Spleen (tissue), 11 donors: ENCODE results near the gene BMPR1A. TPM values are rescaled to one million over a fixed set of nuclear protein-coding genes. Genes with fewer than 3 reads are reported as not detected.

Experiments
- DNase-seq: peaks from one replicate; pipeline ENCODE4 v3.0.0-alpha.2; 2020
- H3K27ac ChIP-seq, 8 donors: fragments of 200-600 bp; sonication (generic) in 7 of 8; 1 replicate in 4 of 8; 2 replicates in 4 of 8; pipeline versions ENCODE4 v1.5.0 to v1.8.0; 2016 to 2021; ENCODE audit warnings: inconsistent platforms in 4 of 8, mild to moderate bottlenecking in 4 of 8, moderate library complexity in 1 of 8
- H3K27me3 ChIP-seq, 7 donors: fragments of 200-600 bp; sonication (generic) in 6 of 7; replicated peaks in 1 of 7; 1 replicate in 4 of 7; 2 replicates in 3 of 7; pipeline versions ENCODE4 v1.5.0 to v1.8.0; 2016 to 2021; ENCODE audit warnings: inconsistent platforms in 3 of 7, mild to moderate bottlenecking in 1 of 7
- H3K36me3 ChIP-seq, 6 donors: fragments of 200-600 bp; sonication (generic) in 5 of 6; 1 replicate in 4 of 6; 2 replicates in 2 of 6; pipeline versions ENCODE4 v1.5.0 to v1.8.0; 2016 to 2021; ENCODE audit warnings: inconsistent platforms in 2 of 6
- H3K4me1 ChIP-seq, 6 donors: fragments of 200-600 bp; sonication (generic) in 5 of 6; 1 replicate in 3 of 6; 2 replicates in 3 of 6; pipeline versions ENCODE4 v1.5.0 to v1.8.0; 2016 to 2021; ENCODE audit warnings: inconsistent platforms in 3 of 6
- H3K4me3 ChIP-seq, 8 donors: fragments of 200-600 bp; sonication (generic) in 7 of 8; 1 replicate in 4 of 8; 2 replicates in 4 of 8; pipeline versions ENCODE4 v1.5.0 to v1.8.0; 2016 to 2021; ENCODE audit warnings: inconsistent platforms in 4 of 8, mild to moderate bottlenecking in 4 of 8, moderate library complexity in 2 of 8
- H3K9me3 ChIP-seq, 8 donors: fragments of 200-600 bp; sonication (generic) in 7 of 8; 1 replicate in 4 of 8; 2 replicates in 4 of 8; pipeline versions ENCODE4 v1.5.0 to v1.8.0; 2016 to 2021; ENCODE audit warnings: inconsistent platforms in 4 of 8
- CTCF ChIP-seq, 11 experiments: fragments of 200-600 bp in 7 of 11; fragments of 450-650 bp in 4 of 11; sonication (generic) in 4 of 11; IDR thresholded peaks in 8 of 11; conservative IDR thresholded peaks in 3 of 11; 1 replicate in 7 of 11; 2 replicates in 4 of 11; pipeline versions ENCODE4 v1.4.0 to v1.8.0; 2016 to 2021; ENCODE audit warnings: antibody characterized with exemption in 11 of 11, inconsistent platforms in 4 of 11, mild to moderate bottlenecking in 1 of 11
- POLR2A ChIP-seq, 3 donors: fragments of 450-650 bp; IDR thresholded peaks; one replicate each; pipeline ENCODE4 v1.5.1; 2017; ENCODE audit warnings: antibody characterized with exemption in 3 of 3, mild to moderate bottlenecking in 1 of 3
- POLR2AphosphoS5 ChIP-seq, 3 donors: sonication (generic); formaldehyde crosslinking; IDR thresholded peaks; one replicate each; pipeline ENCODE4 v1.5.1; 2017; ENCODE audit warnings: antibody characterized with exemption in 3 of 3
- WGBS, 5 donors: extraction: QIAGEN DNeasy Blood & Tissue Kit in 3 of 5; methylation state at CpG; one replicate each; pipeline versions ENCODE4 v1.1.5 to v1.1.7; 2013 to 2018; 5-methylcytosine and 5-hydroxymethylcytosine counted together
- intact Hi-C: fragments of 100-400 bp; cut with DNase I; formaldehyde crosslinking; loops from one replicate; pipeline ENCODE4 v1.15.0; 2023; ENCODE audit warnings: low total_unique reads
- polyA plus RNA-seq, 3 donors: library from polyadenylated mRNA; stranded (reverse); fragments of 200-250 nt; gene quantifications; one replicate each; pipeline ENCODE4 v1.2.1, GENCODE V29; 2013
- total RNA-seq, 7 donors: library from RNA; depleted of rRNA in 3 of 7; stranded (reverse); fragments of >200 nt in 3 of 7; fragmentation: NEBNext Ultra II Directional in 4 of 7; extraction: Animal tissue kit (Norgen Biotek cat#: 25700) in 4 of 7; gene quantifications; one replicate each; pipeline versions ENCODE4 v1.1.0 to v1.2.1, GENCODE V29; 2016 to 2021
- donor health status: healthy with polysubstance abuse.
- donor health status: DM: no; HTN: no; CAD: no; lungs with moderate emphysema.
- donor health status: DM: no; HTN: no; CAD: no.
- donor health status: Bipolar disorder and iron deficiency.
- donor health status: healthy.
- donor health status: DM: no; HTN: no; CAD: no.
- donor health status: DM: yes; HTN: yes; CAD: no.

The BMPR1A gene
- total and polyA plus RNA-seq, 10 donors: 1.3 to 17.9 (median 10.2) TPM

- H3K27me3 ChIP-seq: no peaks in the 10 kb centered on the region
- no peak overlapping the region for H3K4me3 ChIP-seq
- H3K36me3 ChIP-seq: no peaks in the 10 kb centered on the region
- no peaks in the 10 kb centered on the region for H3K9me3 ChIP-seq
- no peak for TF ChIP-seq POLR2AphosphoS5 (IDR thresholded peaks at IDR 0.05)
- TF ChIP-seq CTCF (IDR thresholded peaks at IDR 0.05 in 8 of 11, conservative IDR thresholded peaks at IDR 0.05 in 3 of 11): no peak
- no peak for TF ChIP-seq POLR2A (IDR thresholded peaks at IDR 0.05)
- intact Hi-C loops: no loop called here
- no peak for DNase-seq
- no peak overlapping the region for H3K27ac ChIP-seq
- H3K4me1 ChIP-seq: peaks cover 0 to 4% (median 0%) of the 10 kb centered on the region in 6 donors
These were observed 77.5 kb downstream of the BMPR1A start for GRCh38 chr10:86833969-86834368.

GRCh38 chr10:86836044-86836443 is 79.6 kb downstream of the BMPR1A start:
- no peaks in the 10 kb centered on the region for H3K9me3 ChIP-seq
- H3K4me3 ChIP-seq: no peak overlapping the region
- DNase-seq: no peak
- TF ChIP-seq POLR2AphosphoS5 (IDR thresholded peaks at IDR 0.05) (no peak), POLR2A (IDR thresholded peaks at IDR 0.05) (no peak), CTCF (IDR thresholded peaks at IDR 0.05 in 8 of 11, conservative IDR thresholded peaks at IDR 0.05 in 3 of 11) (no peak)
- H3K4me1 ChIP-seq: peaks cover 0 to 4% (median 0%) of the 10 kb centered on the region in 6 donors
- intact Hi-C loops: no loop called here
- H3K27ac ChIP-seq: no peak overlapping the region
- 66 to 79% (median 75%) methylated on average over 1 of the region's 1 CpG for WGBS, 5 donors
- peaks cover 0 to 12% (median 0%) of the 10 kb centered on the region in 6 donors for H3K36me3 ChIP-seq
- peaks cover 0 to 8% (median 0%) of the 10 kb centered on the region in 7 donors for H3K27me3 ChIP-seq

GRCh38 chr10:86837663-86838062 is 81.2 kb downstream of the BMPR1A start:
- Histone ChIP-seq H3K27ac (no peak overlapping the region), H3K36me3 (peaks cover 0 to 18% (median 0%) of the 10 kb centered on the region in 6 donors), H3K4me3 (no peak overlapping the region), H3K9me3 (no peaks in the 10 kb centered on the region), H3K27me3 (peaks cover 0 to 8% (median 0%) of the 10 kb centered on the region in 7 donors), H3K4me1 (peaks cover 0 to 4% (median 0%) of the 10 kb centered on the region in 6 donors)
- no peak for DNase-seq
- 76 to 85% (median 80%) methylated on average over 7 of the region's 7 CpGs for WGBS, 5 donors
- TF ChIP-seq CTCF (IDR thresholded peaks at IDR 0.05 in 8 of 11, conservative IDR thresholded peaks at IDR 0.05 in 3 of 11) (no peak), POLR2A (IDR thresholded peaks at IDR 0.05) (no peak), POLR2AphosphoS5 (IDR thresholded peaks at IDR 0.05) (no peak)
- intact Hi-C loops: no loop called here

- TF ChIP-seq POLR2A (IDR thresholded peaks at IDR 0.05): no peak
- no peak for TF ChIP-seq POLR2AphosphoS5 (IDR thresholded peaks at IDR 0.05)
- no peak for TF ChIP-seq CTCF (IDR thresholded peaks at IDR 0.05 in 8 of 11, conservative IDR thresholded peaks at IDR 0.05 in 3 of 11)
- peaks cover 0 to 18% (median 0%) of the 10 kb centered on the region in 6 donors for H3K36me3 ChIP-seq
- DNase-seq: no peak
- no peak overlapping the region for H3K4me3 ChIP-seq
- intact Hi-C loops: no loop called here
- peaks cover 0 to 4% (median 0%) of the 10 kb centered on the region in 6 donors for H3K4me1 ChIP-seq
- H3K9me3 ChIP-seq: no peaks in the 10 kb centered on the region
- no peak overlapping the region for H3K27ac ChIP-seq
- 74 to 83% (median 80%) methylated on average over 4 of the region's 4 CpGs for WGBS, 5 donors
- H3K27me3 ChIP-seq: peaks cover 0 to 8% (median 0%) of the 10 kb centered on the region in 7 donors
These were observed 84.1 kb downstream of the BMPR1A start for GRCh38 chr10:86840498-86840897.
